GM19099 (cell line): Measurements from ENCODE around the gene SLC22A3.

Experiments used
- POLR2A ChIP-seq: IDR thresholded peaks from 3 replicates; pipeline ENCODE4 v1.6.1; 2011; ENCODE audit warnings: low read depth; ENCODE audit not compliant: insufficient read length; ENCODE audit errors: extremely low read depth

The SLC22A3 gene

DNA sequence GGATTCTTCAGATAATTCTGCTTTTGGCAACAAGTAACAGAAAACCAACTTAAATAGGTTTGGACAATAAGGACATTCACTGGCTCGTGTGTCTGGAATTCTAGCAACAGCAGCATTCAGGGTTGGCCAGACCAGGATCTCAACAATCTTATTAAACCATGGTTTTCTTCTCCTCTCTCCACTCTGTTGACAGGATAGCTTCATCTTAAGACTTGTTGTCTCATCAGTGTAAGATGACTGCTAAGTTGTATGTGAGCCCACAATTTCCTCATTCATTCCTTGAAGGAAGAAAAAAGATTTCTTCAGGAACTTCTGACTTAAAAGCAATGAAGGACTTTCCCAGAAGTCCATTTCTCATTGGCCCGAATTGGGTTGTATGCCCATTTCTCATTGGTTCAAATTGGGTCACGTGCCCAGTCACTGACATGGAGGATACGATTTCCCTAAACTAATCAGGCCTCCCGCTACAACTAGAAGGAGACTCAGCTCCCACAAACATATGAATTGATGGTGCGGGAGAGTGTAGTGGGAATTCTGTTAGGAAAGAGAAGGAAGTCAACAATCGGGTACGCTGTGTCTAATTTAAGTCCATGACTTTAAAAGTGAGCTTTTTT is 83.7 kb downstream of the SLC22A3 start:
- no peak for TF ChIP-seq POLR2A

DNA sequence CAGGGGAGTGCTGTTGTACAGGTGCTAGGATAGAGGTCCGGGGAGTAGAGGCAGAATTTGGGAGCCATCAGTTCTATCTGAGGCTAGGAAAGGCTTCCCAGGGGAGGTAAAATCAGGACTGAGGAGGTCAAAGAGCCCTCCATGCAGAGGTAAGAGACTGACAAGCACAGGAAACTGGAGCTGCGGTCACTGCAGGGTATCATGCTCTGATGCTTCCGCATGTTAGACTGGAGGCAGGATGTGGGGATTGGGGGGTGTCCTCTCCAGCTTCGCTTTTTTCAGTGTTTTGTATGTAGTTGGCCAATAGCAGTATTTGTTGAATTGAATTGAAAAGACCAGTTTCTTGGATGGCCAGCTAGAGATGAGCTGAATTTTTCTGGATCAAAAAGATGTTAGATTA is 87.8 kb downstream of the SLC22A3 start:
- no peak for TF ChIP-seq POLR2A

DNA sequence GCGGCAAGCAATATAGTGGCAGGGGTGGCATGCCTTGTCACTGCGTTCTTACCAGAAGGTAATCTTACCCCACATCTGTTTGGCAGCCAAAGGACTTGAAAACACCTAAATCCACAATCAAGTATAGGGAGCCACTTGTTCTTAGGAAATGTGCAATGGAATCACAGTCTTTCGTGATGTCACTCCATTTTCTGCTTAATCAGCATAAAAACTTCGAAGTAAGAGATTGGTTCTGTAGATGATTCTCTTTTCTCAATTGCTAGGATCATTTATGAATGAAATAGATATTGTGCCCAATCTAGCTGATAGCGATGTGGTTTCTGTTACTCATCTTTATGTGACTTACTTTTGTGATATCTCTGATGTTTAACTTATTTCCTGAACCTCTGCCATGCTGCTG is 89.0 kb downstream of the SLC22A3 start:
- no peak for TF ChIP-seq POLR2A

DNA sequence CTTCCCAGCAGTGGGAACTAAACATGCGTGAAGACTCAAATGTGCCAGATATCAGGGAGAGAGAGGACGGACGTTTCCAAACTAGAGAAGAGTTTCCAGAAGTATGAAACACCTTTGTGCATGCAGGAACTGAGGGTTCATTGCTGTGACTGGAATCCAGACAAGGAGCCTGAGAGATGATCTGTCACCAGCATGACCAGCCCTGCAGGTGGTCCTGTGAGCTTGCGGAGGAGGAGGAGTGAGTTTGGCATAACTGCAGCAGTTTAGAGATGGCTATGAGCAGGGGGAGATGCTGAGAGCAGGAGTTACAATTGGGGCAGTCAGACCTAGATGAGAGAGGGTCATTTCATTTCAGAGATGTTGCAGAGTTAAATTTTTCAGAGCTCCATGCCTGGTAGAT is 89.6 kb downstream of the SLC22A3 start:
- no peak for TF ChIP-seq POLR2A

DNA sequence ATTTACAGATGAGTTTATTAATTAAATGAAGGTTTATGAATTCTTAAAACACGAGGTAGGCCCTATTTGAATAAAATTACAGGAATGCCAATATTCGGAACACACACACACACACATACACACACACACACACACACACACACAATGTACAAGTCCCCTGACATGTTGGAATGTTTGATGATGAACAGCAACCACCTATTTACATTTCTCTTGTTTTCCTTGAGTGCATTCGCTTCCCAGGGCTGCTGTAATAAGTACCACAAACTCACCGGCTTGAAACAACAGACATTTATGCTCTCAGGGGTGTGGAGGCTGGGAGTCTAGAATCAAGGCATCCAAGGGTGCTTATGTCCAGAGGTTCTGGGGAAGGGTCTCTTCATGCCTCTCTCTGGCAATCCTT is 90.3 kb downstream of the SLC22A3 start:
- no peak for TF ChIP-seq POLR2A

DNA sequence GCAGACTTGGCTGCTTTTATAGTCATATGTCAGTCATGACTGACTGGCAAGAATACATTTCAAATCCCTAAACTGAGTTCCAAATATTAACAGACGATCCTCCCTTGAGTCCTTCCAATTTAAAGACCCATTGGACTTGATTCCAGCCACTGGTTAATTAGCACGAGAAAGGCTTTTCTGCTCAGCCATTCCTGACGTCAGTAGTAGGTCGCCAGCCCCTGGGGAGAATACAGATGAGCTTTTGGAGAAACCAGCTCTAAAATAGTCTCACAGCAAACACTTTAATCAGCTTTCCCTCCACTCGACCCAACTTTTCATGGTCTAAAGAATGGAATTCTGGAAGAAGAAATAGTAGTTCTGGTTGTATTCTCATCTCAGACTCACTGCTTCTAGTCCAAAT is 91.6 kb downstream of the SLC22A3 start:
- TF ChIP-seq POLR2A = no peak

DNA sequence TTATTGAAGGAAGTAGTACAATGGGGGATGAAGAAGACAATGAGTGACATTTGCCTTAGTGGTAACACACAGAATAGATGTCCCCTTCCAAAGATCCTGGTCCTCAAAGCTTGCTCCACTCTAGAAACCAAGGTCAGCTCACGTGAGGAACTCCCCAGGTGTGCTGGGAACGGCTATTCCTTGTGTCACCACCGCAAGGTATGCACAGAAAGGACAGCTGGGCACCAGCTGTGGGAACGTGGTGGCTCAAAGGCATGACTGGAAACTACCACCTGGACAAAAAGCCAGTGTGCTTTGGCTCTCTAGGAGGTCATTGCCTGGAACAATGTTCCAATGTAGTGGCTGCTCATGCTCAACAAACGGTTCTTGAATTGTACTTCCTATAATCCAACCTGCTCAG is 94.0 kb downstream of the SLC22A3 start:
- no peak for TF ChIP-seq POLR2A

DNA sequence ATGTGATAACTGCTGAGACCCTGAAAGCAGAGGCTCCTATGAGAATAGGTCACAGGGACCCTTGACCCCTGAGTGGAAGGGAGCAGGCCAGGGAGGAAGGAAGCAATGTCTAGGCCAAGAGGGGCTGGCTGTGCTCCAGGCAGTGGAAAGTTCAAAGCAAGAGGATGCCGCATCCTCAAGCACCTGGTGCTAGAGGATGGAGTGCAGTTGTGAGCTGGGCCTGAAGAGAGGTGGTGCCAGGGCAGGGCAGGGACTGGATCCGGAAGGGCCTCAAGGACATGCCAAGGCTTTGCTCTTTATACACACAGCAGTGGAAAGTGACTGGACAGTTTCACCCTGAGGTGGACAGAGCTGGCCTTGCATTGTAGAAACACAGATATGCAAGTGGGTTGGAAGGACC is 97.0 kb downstream of the SLC22A3 start:
- no peak for TF ChIP-seq POLR2A

DNA sequence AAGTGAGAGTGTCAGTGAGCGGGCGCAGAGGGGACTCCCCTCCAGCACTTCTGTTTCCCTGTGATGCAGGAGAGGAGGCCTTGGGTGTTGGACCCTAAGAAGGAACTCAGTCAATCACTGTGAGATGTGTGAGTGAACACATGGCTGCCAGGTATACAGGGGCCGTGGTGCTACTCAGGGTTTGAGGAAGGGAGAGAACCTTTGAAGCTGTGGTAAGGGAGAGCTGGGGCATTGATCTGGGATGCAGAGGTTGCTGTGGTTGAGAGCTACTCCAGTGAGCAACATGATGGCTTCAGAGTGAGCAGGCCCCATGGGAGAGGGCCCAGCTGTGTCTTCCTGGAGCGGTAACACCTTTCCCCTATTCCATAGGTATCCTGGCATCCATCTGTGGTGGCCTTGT is 99.2 kb downstream of the SLC22A3 start:
- TF ChIP-seq POLR2A = no peak

DNA sequence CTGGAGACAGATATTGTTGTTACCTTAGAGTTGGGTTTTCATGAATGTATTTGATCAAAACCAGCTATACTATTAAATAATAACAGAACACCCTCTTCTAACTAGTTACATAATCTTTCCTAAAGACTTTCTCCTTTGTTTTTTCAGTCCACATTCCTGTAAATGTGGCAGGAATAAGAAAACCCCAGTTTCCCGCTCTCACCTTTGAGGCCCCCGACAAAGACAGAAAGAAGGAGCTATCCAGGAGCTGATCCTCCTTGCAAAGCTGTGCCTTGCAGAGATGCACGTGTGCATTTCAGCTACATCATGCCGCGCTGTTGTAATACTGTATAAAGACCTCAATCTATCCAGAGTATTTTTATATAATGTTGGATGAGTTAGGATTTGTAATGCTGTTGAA is 102.7 kb downstream of the SLC22A3 start:
- TF ChIP-seq POLR2A = no peak

DNA sequence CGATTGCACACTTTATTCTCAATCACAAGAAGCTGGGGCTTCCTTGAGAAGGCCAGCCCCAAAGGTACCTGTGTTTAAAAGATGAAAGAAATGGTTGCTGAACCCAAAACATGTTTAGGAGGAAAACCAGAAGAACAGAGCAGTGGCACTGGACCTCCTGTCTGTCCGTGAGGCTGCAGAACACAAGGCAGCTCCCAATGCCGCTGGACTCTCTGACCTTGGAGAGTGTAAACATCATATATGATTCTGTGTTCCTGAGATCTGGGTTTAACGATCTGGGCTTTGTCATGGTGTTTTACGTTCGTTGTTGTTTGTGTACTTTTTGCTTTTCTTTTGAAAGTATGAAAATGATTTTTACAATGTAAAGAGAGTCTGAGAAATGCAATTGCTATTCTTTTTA is 106.1 kb downstream of the SLC22A3 start:
- TF ChIP-seq POLR2A = no peak

DNA sequence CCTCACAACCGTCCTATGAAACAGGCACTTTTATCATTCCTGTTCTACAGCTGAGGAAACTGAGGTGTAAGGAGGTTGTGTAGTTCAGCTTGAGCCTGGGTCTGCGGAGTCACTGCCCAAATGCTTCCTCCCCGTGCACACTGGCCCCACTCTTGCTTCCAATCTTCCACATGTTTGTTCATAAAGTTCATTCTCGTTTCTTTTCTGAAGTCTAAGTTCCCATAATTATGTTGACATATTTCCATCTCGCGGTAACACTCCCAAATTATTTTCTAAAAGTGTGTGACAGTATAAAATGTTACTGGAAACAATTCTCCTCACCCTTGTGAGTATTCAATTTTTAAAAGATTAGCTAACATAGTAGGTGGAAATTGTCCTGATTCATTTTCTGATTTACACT is 106.9 kb downstream of the SLC22A3 start:
- no peak for TF ChIP-seq POLR2A

DNA sequence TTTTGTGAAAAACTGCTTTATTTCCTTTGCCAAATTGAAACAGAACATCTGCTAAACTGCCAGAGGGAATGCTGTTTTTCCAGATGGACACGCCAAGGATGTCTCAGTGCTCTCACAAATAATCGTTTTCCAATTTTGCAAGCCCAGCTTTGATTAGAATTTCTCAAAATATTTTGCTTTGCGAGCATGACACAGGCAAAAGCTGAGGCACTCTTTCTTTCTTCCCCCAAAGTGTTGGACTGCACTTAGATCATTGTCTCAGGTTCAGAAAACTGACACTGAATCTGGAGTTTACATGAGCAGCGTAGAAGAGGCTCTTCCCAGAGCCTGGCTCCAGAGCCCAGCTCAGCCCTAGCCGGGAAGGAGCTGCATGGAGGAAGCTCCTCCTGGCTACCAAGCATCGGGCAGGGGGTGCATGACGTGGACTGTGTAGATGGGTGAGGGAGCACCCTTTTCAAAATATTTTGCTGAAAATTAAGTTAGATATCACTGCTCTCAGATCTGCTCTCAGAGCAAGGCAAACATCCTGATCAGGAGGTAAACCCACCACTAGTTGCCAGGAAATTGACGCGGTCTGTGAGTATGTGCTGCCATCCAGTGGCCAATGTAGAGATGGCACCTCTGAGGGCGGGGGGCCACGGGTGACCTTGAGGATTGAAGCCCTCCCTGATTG is 107.5 kb downstream of the SLC22A3 start:
- no peak for TF ChIP-seq POLR2A

DNA sequence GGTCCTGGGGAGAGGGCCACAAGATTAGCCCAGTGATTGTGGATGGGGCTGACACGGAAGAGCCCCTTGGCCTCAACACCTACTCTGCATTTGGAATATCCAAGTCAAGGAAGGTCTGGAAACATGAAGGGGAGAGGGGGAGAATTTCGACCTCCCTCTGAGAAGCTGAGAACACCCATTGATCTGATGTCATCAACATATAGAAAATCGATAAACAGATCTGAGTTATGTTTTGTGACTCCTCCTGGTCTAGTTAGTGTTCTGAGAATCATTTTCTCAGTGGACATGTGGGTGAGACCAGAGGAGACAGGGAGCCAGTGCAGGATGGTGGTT is 108.0 kb downstream of the SLC22A3 start:
- TF ChIP-seq POLR2A = no peak

DNA sequence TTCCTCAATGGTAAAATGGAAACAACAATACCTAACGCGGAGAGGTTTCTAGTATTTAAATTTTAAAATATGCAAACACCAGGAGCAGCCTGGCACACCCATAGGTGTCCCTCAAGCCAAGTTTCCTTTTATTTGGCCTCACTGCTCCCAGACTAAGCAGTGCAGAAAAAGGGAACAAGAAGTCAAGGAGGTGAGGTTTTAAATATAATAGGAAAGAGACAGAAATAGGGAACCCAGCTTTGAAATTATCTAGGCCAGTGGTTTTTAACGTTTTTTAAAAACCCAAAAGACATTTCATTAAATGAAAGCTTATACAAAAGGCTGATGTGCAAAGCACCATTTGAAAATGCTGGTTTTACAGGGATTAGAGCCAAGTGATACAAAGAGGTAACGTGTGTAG is 109.6 kb downstream of the SLC22A3 start:
- no peak for TF ChIP-seq POLR2A

DNA sequence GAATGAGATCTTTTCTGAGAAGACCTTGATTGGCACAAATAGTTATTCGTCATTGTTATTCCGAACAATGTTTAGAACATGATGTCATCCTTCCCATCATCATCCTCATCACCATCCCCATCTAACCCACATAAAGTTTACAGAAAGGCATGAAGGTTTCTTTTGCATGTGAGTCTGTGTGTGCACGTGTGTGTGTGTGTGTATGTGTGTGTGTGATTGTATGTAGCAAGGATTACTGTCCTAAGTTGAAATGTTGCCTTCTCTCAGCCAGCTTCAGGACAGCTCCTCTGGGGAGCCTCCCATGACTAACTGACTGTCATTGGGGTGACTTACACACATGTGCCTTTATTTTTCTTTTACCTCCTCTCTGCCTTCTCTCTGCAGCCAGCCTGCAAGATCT is 113.5 kb downstream of the SLC22A3 start:
- no peak for TF ChIP-seq POLR2A

DNA sequence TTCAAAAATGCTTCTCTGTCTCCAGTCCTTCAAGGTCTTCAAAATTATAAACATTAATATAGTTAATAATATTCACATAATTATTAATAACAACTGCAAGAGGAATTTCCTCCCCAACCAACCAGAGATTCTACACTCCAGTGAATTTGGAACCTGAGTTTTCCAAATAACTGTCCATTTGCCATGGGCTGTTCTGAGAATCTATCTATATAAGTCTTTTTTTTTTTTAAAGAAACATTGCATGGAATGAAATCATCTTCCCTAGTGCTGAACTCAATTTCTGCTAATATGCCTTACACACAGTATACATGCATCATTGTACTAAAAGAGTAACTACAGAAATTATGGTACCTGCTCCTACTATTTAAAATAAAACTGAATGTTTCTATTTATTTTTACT is 113.9 kb downstream of the SLC22A3 start:
- no peak for TF ChIP-seq POLR2A
